Coronary artery (tissue), 2 donors: ENCODE data around the gene SMG5.

Experiments used
- DNase-seq: peaks from one replicate; pipeline ENCODE4 v3.0.0-alpha.2; 2017; ENCODE audit warnings: low spot score
- H3K27ac ChIP-seq, 2 donors: fragments of 200-600 bp; sonication (generic); one replicate each; pipeline ENCODE4 v1.5.1; 2016 to 2019
- H3K4me3 ChIP-seq: fragments of 200-600 bp; sonication (generic); 2 replicates; pipeline ENCODE4 v1.5.1; 2016; ENCODE audit warnings: mild to moderate bottlenecking, moderate library complexity
- TF ChIP-seq, protein P1 (sequence below): fragments of 200-600 bp; sonication (generic); IDR thresholded peaks from one replicate; pipeline ENCODE4 v1.5.1; 2019; ENCODE audit warnings: antibody characterized with exemption

The SMG5 gene

DNA sequence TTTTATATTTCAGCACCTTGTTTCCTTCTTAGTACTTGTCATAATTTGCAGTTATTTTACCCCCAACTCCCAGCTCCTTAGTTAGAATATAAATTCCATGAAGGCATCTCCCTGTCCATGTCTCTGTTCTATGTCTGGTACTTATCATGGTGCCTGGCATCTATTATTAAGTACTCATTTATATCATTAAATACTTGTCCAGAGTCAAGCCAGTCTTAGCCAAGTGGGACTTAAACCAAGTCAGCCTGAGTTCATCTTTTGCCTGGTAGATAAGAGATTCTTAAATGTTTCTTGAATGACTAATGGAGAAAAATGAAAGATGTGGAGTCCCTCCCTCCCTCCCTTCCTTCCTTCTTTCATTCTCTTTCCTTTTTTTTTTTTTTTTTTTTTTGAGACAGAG lies 79.3 kb downstream of the SMG5 start:
- Histone ChIP-seq H3K27ac (peak overlapping the region in 1 of 2 donors; percentile 39), H3K4me3 (no peak overlapping the region)
- TF ChIP-seq, protein P1, sequence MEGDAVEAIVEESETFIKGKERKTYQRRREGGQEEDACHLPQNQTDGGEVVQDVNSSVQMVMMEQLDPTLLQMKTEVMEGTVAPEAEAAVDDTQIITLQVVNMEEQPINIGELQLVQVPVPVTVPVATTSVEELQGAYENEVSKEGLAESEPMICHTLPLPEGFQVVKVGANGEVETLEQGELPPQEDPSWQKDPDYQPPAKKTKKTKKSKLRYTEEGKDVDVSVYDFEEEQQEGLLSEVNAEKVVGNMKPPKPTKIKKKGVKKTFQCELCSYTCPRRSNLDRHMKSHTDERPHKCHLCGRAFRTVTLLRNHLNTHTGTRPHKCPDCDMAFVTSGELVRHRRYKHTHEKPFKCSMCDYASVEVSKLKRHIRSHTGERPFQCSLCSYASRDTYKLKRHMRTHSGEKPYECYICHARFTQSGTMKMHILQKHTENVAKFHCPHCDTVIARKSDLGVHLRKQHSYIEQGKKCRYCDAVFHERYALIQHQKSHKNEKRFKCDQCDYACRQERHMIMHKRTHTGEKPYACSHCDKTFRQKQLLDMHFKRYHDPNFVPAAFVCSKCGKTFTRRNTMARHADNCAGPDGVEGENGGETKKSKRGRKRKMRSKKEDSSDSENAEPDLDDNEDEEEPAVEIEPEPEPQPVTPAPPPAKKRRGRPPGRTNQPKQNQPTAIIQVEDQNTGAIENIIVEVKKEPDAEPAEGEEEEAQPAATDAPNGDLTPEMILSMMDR = no peak
- DNase-seq = no peak

DNA sequence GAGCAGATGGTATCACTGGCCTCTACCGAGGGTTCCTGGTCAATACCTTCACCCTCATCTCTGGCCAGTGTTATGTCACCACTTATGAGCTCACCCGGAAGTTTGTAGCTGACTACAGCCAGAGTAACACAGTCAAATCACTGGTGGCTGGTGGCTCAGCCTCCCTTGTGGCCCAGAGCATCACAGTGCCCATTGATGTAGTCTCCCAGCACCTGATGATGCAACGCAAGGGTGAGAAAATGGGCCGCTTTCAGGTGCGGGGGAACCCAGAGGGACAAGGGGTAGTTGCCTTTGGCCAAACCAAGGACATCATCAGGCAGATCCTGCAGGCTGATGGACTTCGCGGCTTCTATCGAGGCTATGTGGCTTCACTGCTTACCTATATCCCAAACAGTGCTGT lies 82.6 kb downstream of the SMG5 start:
- H3K4me3 ChIP-seq = no peak overlapping the region
- no peak for DNase-seq
- TF ChIP-seq, protein P1 = no peak

More for the DNA sequence above, 82.6 kb downstream of the SMG5 start:
- no peak overlapping the region for H3K27ac ChIP-seq
